ENCODE results near the gene RALGPS1.

Gene RALGPS1

DNA sequence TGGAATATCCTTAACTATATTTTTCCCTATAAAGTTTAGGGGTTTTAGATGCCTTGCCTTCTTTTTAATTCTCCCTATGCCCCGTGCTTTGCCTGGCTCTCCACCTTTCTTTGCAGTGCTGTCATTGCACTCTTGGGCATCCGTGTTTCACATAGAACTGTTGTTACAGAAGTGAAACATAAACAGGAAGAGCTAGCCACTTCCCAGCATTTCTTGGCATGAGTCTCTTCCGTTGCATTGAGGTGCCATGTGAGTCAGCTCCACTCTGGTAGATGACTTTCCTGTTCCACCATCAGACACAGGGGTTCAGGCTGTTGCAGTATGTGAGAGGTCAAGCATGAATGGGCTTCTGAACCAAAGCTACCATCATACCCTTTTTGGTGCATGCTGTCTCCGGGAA lies 134.5 kb downstream of the RALGPS1 start:
- TF ChIP-seq, protein P1, sequence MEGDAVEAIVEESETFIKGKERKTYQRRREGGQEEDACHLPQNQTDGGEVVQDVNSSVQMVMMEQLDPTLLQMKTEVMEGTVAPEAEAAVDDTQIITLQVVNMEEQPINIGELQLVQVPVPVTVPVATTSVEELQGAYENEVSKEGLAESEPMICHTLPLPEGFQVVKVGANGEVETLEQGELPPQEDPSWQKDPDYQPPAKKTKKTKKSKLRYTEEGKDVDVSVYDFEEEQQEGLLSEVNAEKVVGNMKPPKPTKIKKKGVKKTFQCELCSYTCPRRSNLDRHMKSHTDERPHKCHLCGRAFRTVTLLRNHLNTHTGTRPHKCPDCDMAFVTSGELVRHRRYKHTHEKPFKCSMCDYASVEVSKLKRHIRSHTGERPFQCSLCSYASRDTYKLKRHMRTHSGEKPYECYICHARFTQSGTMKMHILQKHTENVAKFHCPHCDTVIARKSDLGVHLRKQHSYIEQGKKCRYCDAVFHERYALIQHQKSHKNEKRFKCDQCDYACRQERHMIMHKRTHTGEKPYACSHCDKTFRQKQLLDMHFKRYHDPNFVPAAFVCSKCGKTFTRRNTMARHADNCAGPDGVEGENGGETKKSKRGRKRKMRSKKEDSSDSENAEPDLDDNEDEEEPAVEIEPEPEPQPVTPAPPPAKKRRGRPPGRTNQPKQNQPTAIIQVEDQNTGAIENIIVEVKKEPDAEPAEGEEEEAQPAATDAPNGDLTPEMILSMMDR (IDR thresholded peaks at IDR 0.05; ENCODE audit: borderline replicate concordance, insufficient read depth, low read depth, low read length), result no peak
- H3K4me3 ChIP-seq (ENCODE audit: low read depth, low read length), result no peak overlapping the region

DNA sequence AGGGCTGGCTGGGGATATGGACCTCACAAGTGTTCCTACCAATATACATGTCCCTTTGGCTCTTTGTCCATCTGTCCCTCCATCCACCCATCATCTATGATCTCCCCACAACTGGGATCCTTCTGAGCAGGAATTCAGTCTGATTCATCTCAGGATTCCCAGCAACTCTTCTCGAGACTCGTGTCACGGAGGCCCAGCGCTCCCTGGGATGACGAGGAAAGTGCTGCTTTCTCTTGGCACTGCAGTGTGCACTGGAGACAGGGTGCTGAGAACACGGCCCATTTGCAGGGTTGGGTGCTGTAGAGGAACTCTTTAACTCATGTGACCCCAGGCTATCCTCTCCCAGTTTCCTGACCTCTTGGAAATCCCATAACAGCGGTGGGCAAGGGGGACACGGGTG lies 135.0 kb downstream of the RALGPS1 start:
- TF ChIP-seq, protein P1 (IDR thresholded peaks at IDR 0.05; ENCODE audit: borderline replicate concordance, insufficient read depth, low read depth, low read length), result no peak
- no peak overlapping the region for H3K4me3 ChIP-seq (ENCODE audit: low read depth, low read length)

DNA sequence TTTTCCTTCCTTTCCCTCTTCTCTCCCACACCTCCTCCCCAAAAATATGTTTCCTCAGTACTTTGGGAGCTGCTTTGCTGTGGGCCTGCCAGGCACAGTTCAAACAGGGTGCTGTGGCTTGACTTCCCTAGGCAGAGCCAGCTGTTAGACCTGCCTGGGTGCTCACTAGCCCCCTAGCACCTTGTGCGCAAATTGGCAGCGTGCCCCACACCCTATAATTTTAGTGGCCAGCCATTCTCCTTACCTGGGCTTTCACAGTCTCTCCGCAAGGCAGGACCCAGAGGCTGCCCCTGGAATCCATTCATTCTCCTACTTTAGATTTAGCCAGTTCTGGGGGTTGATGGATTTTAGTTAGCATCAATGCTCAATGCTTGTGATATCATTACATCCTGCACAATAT lies 135.6 kb downstream of the RALGPS1 start:
- TF ChIP-seq, protein P1 (IDR thresholded peaks at IDR 0.05; ENCODE audit: borderline replicate concordance, insufficient read depth, low read depth, low read length), result no peak
- H3K4me3 ChIP-seq (ENCODE audit: low read depth, low read length), result no peak overlapping the region

DNA sequence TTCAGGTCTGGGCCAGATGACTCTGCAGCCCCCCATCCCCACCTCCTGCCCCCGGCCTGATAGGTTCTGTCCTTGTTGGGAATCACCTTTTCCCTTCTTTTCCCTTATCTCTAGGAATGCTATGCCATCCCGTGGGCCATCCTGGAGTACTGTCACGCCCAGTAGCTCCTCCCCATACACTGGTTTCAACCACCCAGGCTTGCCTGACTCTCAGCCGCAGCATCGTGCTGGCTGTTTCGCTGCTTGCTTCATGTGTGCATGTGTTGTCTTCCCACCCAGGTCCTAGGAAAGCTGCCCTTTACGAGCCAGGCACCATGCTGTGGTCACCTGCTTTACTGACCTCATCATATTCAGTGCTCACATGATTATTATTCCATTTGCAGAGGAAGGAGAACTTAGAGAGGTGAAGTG lies 136.0 kb downstream of the RALGPS1 start:
- H3K4me3 ChIP-seq (ENCODE audit: low read depth, low read length), result no peak overlapping the region
- TF ChIP-seq, protein P1 (IDR thresholded peaks at IDR 0.05; ENCODE audit: borderline replicate concordance, insufficient read depth, low read depth, low read length), result no peak

DNA sequence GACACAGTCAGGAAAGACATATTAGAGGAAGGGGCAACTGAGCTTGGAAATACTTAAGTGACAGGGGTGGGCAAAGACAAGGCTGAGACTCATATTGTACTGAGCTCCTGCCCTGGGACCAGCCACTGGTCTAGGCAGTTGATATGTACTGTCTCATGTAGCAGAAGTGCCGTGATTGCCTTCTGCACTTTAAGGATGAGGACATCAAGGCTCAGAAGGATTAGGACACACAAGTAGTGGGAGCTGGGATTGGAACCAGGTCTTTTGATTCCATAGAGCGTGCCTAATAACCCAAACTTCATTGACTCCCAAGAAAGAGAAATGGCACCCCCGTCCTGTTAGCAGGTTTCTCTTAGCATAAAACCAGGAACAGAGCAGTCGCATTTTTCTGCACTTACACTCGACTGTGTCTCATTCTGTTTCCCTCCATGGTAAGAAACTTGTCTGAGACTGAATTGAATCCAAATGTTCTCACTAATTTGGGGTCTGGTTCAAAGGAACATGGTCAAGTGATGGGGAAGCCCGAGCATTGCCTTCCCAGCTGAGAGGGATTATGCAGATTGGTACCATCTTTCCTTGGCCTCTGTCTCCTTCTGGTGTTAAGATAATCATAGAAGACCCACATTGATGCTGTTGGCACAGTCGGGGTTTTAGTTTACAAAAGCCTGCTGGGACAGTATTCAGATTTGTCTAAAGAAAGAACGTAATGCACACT lies 137.5 kb downstream of the RALGPS1 start:
- H3K4me3 ChIP-seq (ENCODE audit: low read depth, low read length), result no peak overlapping the region
- TF ChIP-seq, protein P1 (IDR thresholded peaks at IDR 0.05; ENCODE audit: borderline replicate concordance, insufficient read depth, low read depth, low read length), result no peak

DNA sequence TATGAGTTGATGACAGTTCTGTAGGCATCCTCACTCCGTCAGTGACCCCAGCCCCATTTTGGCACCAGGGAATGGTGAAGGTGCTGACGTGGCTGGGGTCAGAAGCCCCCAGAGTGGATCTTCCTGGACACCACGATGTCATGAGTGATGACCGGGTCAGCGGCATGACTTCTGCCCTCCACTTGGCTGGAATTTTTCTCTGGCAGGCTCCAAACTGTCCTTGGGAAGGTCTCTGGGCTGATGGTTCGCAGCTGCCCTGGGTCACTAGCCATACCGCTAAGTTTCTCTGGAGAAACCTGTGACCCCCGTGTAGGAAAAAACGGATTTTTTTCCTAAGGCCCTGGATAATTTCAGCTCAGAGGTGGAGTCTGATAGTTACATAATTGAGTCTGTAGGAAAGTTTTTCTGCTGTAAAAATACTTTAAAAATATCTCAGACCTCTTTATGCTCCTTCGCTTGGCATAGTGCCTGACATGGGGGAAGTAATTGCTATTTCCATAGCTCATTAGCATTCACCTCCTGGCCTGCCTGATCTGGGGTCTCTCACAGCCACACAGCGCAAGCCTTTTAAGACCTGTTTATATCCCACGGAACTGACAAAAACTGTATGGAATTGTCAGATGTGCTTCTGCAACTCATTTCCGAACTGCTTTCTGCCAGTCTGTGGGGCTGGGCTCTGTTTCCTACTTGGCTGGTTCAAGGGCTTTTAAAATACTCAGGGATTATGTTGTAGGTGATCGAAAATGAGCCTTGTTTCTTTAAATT lies 138.7 kb downstream of the RALGPS1 start:
- TF ChIP-seq, protein P1 (IDR thresholded peaks at IDR 0.05; ENCODE audit: borderline replicate concordance, insufficient read depth, low read depth, low read length), result no peak
- H3K4me3 ChIP-seq (ENCODE audit: low read depth, low read length), result no peak overlapping the region

DNA sequence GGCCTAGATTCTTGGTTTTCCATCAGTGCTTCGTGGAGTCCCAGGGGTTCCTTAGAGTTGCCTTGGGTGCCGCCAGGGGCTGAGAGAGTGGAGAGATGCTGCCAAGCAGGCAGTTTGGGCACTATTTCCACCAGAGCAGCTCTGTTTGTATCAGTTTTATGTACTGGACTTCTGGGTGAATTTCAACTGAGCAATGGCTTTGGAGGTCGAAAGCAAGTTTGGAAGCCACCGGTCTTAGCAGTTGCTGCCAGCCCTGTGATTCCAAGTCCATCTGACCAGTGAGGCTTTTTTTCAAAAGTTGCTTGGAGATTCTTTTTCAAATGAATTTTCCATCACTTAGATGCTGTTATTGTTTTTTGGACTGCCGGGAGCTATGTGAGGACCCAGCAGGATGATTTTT lies 139.4 kb downstream of the RALGPS1 start:
- no peak overlapping the region for H3K4me3 ChIP-seq (ENCODE audit: low read depth, low read length)
- TF ChIP-seq, protein P1 (IDR thresholded peaks at IDR 0.05; ENCODE audit: borderline replicate concordance, insufficient read depth, low read depth, low read length), result no peak

Data from GM12875 (cell line).